HEK293 (cell line): Measurements from ENCODE around the gene CDK17.

ENCODE experiments used
- ZNF121 ChIP-seq: fragments of 450-650 bp; formaldehyde crosslinking; IDR thresholded peaks from 2 replicates; pipeline ENCODE4 v1.5.1; 2016; ENCODE audit warnings: missing biosample characterization, missing genetic modification characterization
- ZNF707 ChIP-seq: fragments of 450-650 bp; formaldehyde crosslinking; IDR thresholded peaks from 2 replicates; pipeline ENCODE4 v1.5.1; 2016; ENCODE audit warnings: missing biosample characterization, missing genetic modification characterization
- TF ChIP-seq, protein P1 (sequence below): fragments of 450-650 bp; formaldehyde crosslinking; IDR thresholded peaks from 2 replicates; pipeline ENCODE4 v1.5.1; 2016; ENCODE audit warnings: missing biosample characterization, missing genetic modification characterization
- TF ChIP-seq, protein P2 (sequence below): fragments of 450-650 bp; formaldehyde crosslinking; IDR thresholded peaks from 2 replicates; pipeline ENCODE4 v1.5.1; 2016; ENCODE audit warnings: missing biosample characterization, missing genetic modification characterization
- TF ChIP-seq, protein P3 (sequence below): fragments of 450-650 bp; IDR thresholded peaks from 2 replicates; pipeline ENCODE4 v1.5.1; 2018; ENCODE audit warnings: missing biosample characterization, missing genetic modification characterization

DNA sequence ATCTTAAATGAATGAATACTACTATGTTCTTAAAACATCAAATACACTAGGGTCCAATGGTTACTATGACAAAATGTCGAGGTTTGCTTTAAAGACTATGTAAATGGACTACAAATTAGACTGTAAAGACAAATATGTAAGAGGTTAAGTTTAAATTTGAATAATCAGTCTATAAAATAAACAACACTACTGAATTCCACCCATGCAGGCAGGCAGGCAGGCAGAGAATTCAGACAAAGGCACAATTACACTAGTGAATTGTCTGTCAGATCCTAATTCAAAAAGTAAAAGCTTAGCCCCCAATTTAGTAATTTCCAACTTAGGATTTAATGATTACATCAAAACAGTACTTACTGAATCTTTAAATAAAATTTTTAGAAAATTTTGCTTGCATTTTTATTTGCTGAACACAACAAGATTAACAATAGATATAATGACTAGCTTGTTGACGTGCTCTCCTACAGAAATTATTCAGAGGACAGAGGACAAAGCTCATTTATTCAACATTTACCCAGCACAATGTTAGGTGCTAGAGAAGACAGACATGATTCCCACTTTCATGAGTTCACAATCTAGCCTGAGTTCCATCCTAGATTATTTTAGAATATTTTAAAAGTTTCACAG lies 97.4 kb downstream of the CDK17 start:
- TF ChIP-seq, protein P1, sequence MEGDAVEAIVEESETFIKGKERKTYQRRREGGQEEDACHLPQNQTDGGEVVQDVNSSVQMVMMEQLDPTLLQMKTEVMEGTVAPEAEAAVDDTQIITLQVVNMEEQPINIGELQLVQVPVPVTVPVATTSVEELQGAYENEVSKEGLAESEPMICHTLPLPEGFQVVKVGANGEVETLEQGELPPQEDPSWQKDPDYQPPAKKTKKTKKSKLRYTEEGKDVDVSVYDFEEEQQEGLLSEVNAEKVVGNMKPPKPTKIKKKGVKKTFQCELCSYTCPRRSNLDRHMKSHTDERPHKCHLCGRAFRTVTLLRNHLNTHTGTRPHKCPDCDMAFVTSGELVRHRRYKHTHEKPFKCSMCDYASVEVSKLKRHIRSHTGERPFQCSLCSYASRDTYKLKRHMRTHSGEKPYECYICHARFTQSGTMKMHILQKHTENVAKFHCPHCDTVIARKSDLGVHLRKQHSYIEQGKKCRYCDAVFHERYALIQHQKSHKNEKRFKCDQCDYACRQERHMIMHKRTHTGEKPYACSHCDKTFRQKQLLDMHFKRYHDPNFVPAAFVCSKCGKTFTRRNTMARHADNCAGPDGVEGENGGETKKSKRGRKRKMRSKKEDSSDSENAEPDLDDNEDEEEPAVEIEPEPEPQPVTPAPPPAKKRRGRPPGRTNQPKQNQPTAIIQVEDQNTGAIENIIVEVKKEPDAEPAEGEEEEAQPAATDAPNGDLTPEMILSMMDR (tag by site-specific recombination): no peak
- TF ChIP-seq ZNF707 (tag by site-specific recombination) (no peak), ZNF121 (tag by site-specific recombination) (no peak)
- TF ChIP-seq, protein P2, sequence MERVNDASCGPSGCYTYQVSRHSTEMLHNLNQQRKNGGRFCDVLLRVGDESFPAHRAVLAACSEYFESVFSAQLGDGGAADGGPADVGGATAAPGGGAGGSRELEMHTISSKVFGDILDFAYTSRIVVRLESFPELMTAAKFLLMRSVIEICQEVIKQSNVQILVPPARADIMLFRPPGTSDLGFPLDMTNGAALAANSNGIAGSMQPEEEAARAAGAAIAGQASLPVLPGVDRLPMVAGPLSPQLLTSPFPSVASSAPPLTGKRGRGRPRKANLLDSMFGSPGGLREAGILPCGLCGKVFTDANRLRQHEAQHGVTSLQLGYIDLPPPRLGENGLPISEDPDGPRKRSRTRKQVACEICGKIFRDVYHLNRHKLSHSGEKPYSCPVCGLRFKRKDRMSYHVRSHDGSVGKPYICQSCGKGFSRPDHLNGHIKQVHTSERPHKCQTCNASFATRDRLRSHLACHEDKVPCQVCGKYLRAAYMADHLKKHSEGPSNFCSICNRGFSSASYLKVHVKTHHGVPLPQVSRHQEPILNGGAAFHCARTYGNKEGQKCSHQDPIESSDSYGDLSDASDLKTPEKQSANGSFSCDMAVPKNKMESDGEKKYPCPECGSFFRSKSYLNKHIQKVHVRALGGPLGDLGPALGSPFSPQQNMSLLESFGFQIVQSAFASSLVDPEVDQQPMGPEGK (tag by site-specific recombination): no peak
- TF ChIP-seq, protein P3, sequence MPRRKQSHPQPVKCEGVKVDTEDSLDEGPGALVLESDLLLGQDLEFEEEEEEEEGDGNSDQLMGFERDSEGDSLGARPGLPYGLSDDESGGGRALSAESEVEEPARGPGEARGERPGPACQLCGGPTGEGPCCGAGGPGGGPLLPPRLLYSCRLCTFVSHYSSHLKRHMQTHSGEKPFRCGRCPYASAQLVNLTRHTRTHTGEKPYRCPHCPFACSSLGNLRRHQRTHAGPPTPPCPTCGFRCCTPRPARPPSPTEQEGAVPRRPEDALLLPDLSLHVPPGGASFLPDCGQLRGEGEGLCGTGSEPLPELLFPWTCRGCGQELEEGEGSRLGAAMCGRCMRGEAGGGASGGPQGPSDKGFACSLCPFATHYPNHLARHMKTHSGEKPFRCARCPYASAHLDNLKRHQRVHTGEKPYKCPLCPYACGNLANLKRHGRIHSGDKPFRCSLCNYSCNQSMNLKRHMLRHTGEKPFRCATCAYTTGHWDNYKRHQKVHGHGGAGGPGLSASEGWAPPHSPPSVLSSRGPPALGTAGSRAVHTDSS (tag by site-specific recombination): no peak
